ENCODE measurements around the gene KCNH1. TPM values are rescaled to one million over a fixed set of nuclear protein-coding genes. Genes with fewer than 3 reads are reported as not detected.

The KCNH1 gene
- polyA plus RNA-seq, 2 donors = 0.06 to 0.08 TPM

DNA sequence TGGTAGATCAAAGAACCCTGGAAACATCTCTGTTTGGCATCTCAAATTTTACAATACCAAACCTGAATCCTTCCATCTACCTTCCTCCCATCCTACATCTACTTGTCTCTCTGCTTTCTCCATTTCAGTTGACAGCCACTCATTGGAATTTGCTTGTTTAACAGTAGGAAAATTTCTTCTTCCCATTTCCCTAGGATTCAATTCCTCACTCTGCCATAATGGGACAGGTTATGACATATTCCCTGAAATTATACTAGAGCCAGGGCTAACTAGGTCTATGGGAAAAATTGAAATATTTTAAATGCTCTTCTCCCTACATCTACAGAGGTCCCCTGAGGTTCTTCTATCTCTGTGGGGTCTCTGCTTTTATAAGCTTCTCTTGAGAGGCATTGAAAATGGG, 257.7 kb downstream of the KCNH1 start:
- no peak overlapping the region for H3K4me3 ChIP-seq (ENCODE audit: low read depth in 1 of 2, low read length in 2 of 2)
- no peaks in the 10 kb centered on the region for H3K27me3 ChIP-seq (ENCODE audit: control insufficient read depth in 1 of 2, insufficient read depth in 2 of 2, low read length in 2 of 2)
- no peak overlapping the region for H3K27ac ChIP-seq (ENCODE audit: low read depth in 2 of 2, low read length in 1 of 2)
- no peaks in the 10 kb centered on the region for H3K36me3 ChIP-seq (ENCODE audit: control insufficient read depth in 2 of 2, insufficient read depth in 2 of 2, low read length in 1 of 2)
- H3K4me1 ChIP-seq (ENCODE audit: control insufficient read depth in 2 of 2, insufficient read depth in 2 of 2, low read length in 1 of 2) = no peaks in the 10 kb centered on the region
- H3K9me3 ChIP-seq (ENCODE audit: control insufficient read depth in 2 of 2, insufficient read depth in 1 of 2, low read depth in 1 of 2, low read length in 1 of 2) = no peaks in the 10 kb centered on the region

DNA sequence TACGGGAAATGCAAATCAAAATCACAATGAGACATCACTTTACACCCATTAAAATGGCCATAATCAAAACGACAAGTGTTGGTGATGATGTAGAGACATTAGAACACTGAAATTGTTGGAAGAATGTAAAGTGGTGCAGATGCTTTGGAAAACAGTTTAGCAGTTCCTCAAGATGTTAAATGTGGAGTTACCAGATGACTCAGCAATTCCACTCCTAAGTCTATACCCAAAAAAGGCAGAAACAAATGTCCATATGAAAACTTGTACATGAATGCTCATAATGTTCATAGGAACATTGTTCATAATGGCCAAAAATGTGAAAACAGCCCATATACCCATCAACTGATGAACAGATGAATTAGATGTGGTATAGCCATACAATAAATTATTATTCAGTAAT, 267.4 kb downstream of the KCNH1 start:
- H3K36me3 ChIP-seq (ENCODE audit: control insufficient read depth in 2 of 2, insufficient read depth in 2 of 2, low read length in 1 of 2) = no peaks in the 10 kb centered on the region
- WGBS, 2 donors = 77 to 84% methylated on average over 2 of the region's 2 CpGs
- peaks cover 0 to 6% of the 10 kb centered on the region in 2 donors for H3K9me3 ChIP-seq (ENCODE audit: control insufficient read depth in 2 of 2, insufficient read depth in 1 of 2, low read depth in 1 of 2, low read length in 1 of 2)
- no peak overlapping the region for H3K27ac ChIP-seq (ENCODE audit: low read depth in 2 of 2, low read length in 1 of 2)
- H3K4me3 ChIP-seq (ENCODE audit: low read depth in 1 of 2, low read length in 2 of 2) = no peak overlapping the region
- H3K27me3 ChIP-seq (ENCODE audit: control insufficient read depth in 1 of 2, insufficient read depth in 2 of 2, low read length in 2 of 2) = no peaks in the 10 kb centered on the region
- no peaks in the 10 kb centered on the region for H3K4me1 ChIP-seq (ENCODE audit: control insufficient read depth in 2 of 2, insufficient read depth in 2 of 2, low read length in 1 of 2)

DNA sequence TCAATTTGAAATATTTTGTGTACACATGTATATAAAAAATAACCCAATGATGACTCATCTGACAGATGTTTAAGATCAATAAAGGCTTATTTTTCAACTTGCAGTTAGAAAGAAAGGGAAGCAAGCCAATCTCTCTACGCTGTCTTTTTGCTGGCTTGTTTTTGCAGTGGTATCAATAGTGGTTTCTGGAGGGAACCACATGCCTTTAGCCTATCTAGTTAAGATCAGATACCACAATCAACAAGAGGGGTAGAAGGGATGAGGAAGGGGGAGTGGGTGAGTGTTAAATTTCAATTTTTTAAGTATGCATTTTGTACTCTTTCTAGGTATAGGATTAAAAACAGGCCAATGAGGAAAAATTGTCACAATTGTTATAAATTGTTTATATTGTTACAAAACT, 276.2 kb downstream of the KCNH1 start:
- Histone ChIP-seq H3K27me3 (ENCODE audit: control insufficient read depth in 1 of 2, insufficient read depth in 2 of 2, low read length in 2 of 2) (no peaks in the 10 kb centered on the region), H3K4me1 (ENCODE audit: control insufficient read depth in 2 of 2, insufficient read depth in 2 of 2, low read length in 1 of 2) (no peaks in the 10 kb centered on the region), H3K27ac (ENCODE audit: low read depth in 2 of 2, low read length in 1 of 2) (no peak overlapping the region), H3K36me3 (ENCODE audit: control insufficient read depth in 2 of 2, insufficient read depth in 2 of 2, low read length in 1 of 2) (no peaks in the 10 kb centered on the region), H3K4me3 (ENCODE audit: low read depth in 1 of 2, low read length in 2 of 2) (no peak overlapping the region), H3K9me3 (ENCODE audit: control insufficient read depth in 2 of 2, insufficient read depth in 1 of 2, low read depth in 1 of 2, low read length in 1 of 2) (peaks cover 0 to 3% of the 10 kb centered on the region in 2 donors)
- WGBS, 2 donors = 19 to 21% methylated on average over 1 of the region's 1 CpG

DNA sequence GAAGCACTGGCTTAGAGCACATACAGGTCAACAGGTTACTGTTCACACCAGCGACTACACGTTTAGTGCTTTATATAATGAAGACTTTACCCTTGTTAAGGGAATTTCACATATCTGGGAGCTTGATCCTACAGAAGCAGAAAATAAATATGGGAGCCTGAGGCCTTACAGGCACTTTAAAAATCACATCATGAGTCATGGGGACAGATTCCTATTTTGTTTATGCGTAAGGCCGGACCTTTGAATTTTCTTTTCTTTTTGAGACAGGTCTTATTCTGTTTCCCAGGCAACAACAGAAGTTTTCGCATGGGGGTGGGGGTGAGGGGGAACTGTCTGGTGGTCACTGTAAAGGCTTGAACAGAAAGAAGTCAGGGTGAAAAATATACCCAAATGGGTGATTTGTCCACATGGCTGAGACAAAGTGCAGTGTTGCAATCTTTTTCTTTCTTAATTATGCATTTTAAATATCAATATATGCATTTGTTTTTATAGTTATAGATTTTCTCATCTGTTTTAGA, 276.7 kb downstream of the KCNH1 start:
- WGBS, 2 donors = 78% methylated on average over 5 of the region's 5 CpGs
- no peaks in the 10 kb centered on the region for H3K27me3 ChIP-seq (ENCODE audit: control insufficient read depth in 1 of 2, insufficient read depth in 2 of 2, low read length in 2 of 2)
- no peak overlapping the region for H3K27ac ChIP-seq (ENCODE audit: low read depth in 2 of 2, low read length in 1 of 2)
- H3K4me1 ChIP-seq (ENCODE audit: control insufficient read depth in 2 of 2, insufficient read depth in 2 of 2, low read length in 1 of 2) = no peaks in the 10 kb centered on the region
- peaks cover 0 to 2% of the 10 kb centered on the region in 2 donors for H3K9me3 ChIP-seq (ENCODE audit: control insufficient read depth in 2 of 2, insufficient read depth in 1 of 2, low read depth in 1 of 2, low read length in 1 of 2)
- H3K36me3 ChIP-seq (ENCODE audit: control insufficient read depth in 2 of 2, insufficient read depth in 2 of 2, low read length in 1 of 2) = no peaks in the 10 kb centered on the region
- no peak overlapping the region for H3K4me3 ChIP-seq (ENCODE audit: low read depth in 1 of 2, low read length in 2 of 2)

DNA sequence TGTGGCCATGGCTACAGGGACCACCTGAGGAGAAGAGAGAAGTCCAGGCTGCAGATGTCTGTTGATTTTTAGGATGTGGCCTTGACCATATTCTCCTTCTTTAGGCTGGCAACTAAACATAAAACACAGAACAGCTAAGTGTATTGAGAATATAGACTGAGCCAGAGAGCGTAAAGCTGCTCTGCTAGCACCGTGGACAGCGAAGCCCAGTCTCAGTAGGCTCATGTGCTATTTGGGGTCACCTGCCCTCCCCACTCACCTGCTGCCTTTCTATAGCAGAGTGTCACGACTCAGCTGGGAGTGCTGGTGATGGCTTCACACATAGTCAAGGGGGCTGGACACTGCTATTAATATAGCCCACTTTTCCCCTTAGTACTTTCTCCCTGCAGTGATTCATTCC, 278.5 kb downstream of the KCNH1 start:
- H3K9me3 ChIP-seq (ENCODE audit: control insufficient read depth in 2 of 2, insufficient read depth in 1 of 2, low read depth in 1 of 2, low read length in 1 of 2) = no peaks in the 10 kb centered on the region
- H3K4me3 ChIP-seq (ENCODE audit: low read depth in 1 of 2, low read length in 2 of 2) = no peak overlapping the region
- H3K4me1 ChIP-seq (ENCODE audit: control insufficient read depth in 2 of 2, insufficient read depth in 2 of 2, low read length in 1 of 2) = no peaks in the 10 kb centered on the region
- no peaks in the 10 kb centered on the region for H3K36me3 ChIP-seq (ENCODE audit: control insufficient read depth in 2 of 2, insufficient read depth in 2 of 2, low read length in 1 of 2)
- 44 to 47% methylated on average over 4 of the region's 4 CpGs for WGBS, 2 donors
- no peak overlapping the region for H3K27ac ChIP-seq (ENCODE audit: low read depth in 2 of 2, low read length in 1 of 2)
- no peaks in the 10 kb centered on the region for H3K27me3 ChIP-seq (ENCODE audit: control insufficient read depth in 1 of 2, insufficient read depth in 2 of 2, low read length in 2 of 2)

DNA sequence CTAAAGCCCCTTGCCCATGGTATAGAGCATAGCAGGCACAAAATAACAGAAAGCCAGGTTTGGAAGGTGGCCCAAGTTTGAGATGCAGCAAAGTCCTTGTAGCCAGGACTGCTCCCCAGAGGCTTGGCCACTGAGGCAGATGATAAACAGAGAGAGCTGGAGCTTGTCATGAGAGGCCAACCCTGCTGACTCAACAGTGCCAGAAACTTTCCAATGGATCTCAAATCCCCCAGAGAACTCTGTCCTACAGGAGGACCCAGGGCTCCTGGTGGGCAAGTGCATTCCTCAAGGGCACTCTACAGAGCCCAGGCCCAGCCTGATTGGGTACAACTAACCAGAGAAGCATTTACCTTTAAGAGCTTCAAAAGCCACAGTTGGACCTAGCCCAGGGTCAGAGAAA, 280.7 kb downstream of the KCNH1 start:
- Histone ChIP-seq H3K36me3 (ENCODE audit: control insufficient read depth in 2 of 2, insufficient read depth in 2 of 2, low read length in 1 of 2) (no peaks in the 10 kb centered on the region), H3K27me3 (ENCODE audit: control insufficient read depth in 1 of 2, insufficient read depth in 2 of 2, low read length in 2 of 2) (no peaks in the 10 kb centered on the region), H3K4me1 (ENCODE audit: control insufficient read depth in 2 of 2, insufficient read depth in 2 of 2, low read length in 1 of 2) (no peaks in the 10 kb centered on the region)

DNA sequence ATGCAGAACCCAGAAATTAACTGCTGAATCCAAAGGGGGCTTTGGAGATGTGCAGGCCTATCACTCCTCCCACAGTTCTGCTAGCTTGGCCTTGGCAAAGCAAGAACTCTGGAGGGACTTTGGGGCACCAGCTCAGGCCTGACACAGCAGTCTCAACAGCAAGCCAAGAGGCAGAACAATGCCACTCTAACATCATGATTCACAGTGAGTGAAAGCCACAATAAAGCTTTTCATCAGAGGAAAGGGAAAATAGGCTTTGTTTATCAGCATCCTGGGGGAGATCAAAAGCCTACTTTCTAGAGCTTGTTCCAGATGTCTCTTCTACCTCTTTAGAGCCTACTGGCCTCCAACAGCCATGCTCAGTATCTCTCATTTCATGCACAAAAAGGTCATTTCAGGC, 283.4 kb downstream of the KCNH1 start:
- no peak overlapping the region for H3K27ac ChIP-seq (ENCODE audit: low read depth in 2 of 2, low read length in 1 of 2)
- no peak overlapping the region for H3K4me3 ChIP-seq (ENCODE audit: low read depth in 1 of 2, low read length in 2 of 2)
- H3K4me1 ChIP-seq (ENCODE audit: control insufficient read depth in 2 of 2, insufficient read depth in 2 of 2, low read length in 1 of 2) = no peaks in the 10 kb centered on the region
- H3K36me3 ChIP-seq (ENCODE audit: control insufficient read depth in 2 of 2, insufficient read depth in 2 of 2, low read length in 1 of 2) = no peaks in the 10 kb centered on the region
- H3K27me3 ChIP-seq (ENCODE audit: control insufficient read depth in 1 of 2, insufficient read depth in 2 of 2, low read length in 2 of 2) = no peaks in the 10 kb centered on the region
- H3K9me3 ChIP-seq (ENCODE audit: control insufficient read depth in 2 of 2, insufficient read depth in 1 of 2, low read depth in 1 of 2, low read length in 1 of 2) = no peaks in the 10 kb centered on the region

More for the DNA sequence above, 280.7 kb downstream of the KCNH1 start:
- H3K27ac ChIP-seq (ENCODE audit: low read depth in 2 of 2, low read length in 1 of 2) = no peak overlapping the region
- H3K4me3 ChIP-seq (ENCODE audit: low read depth in 1 of 2, low read length in 2 of 2) = no peak overlapping the region
- no peaks in the 10 kb centered on the region for H3K9me3 ChIP-seq (ENCODE audit: control insufficient read depth in 2 of 2, insufficient read depth in 1 of 2, low read depth in 1 of 2, low read length in 1 of 2)

DNA sequence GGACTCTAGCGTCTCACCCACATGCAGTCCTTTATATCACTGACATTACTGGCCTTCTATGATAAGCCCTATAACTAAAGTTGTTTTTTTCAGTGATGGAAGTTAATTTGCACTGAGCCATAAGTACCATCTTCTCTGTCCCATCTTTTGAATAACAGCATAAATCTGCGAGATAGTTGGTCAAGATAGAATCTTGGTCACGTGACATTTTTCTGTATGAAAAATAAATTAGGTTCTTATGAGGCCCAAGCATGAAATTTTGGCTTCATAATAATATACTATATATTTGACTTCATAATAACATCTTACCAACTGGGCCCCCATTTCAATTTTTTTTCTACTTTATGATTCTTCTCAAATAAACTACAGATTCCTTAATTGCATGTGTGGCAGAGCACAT, 285.5 kb downstream of the KCNH1 start:
- Histone ChIP-seq H3K4me1 (ENCODE audit: control insufficient read depth in 2 of 2, insufficient read depth in 2 of 2, low read length in 1 of 2) (no peaks in the 10 kb centered on the region), H3K27ac (ENCODE audit: low read depth in 2 of 2, low read length in 1 of 2) (no peak overlapping the region), H3K36me3 (ENCODE audit: control insufficient read depth in 2 of 2, insufficient read depth in 2 of 2, low read length in 1 of 2) (no peaks in the 10 kb centered on the region), H3K4me3 (ENCODE audit: low read depth in 1 of 2, low read length in 2 of 2) (no peak overlapping the region), H3K27me3 (ENCODE audit: control insufficient read depth in 1 of 2, insufficient read depth in 2 of 2, low read length in 2 of 2) (no peaks in the 10 kb centered on the region), H3K9me3 (ENCODE audit: control insufficient read depth in 2 of 2, insufficient read depth in 1 of 2, low read depth in 1 of 2, low read length in 1 of 2) (no peaks in the 10 kb centered on the region)
- WGBS, 2 donors = 88 to 95% methylated on average over 3 of the region's 3 CpGs

DNA sequence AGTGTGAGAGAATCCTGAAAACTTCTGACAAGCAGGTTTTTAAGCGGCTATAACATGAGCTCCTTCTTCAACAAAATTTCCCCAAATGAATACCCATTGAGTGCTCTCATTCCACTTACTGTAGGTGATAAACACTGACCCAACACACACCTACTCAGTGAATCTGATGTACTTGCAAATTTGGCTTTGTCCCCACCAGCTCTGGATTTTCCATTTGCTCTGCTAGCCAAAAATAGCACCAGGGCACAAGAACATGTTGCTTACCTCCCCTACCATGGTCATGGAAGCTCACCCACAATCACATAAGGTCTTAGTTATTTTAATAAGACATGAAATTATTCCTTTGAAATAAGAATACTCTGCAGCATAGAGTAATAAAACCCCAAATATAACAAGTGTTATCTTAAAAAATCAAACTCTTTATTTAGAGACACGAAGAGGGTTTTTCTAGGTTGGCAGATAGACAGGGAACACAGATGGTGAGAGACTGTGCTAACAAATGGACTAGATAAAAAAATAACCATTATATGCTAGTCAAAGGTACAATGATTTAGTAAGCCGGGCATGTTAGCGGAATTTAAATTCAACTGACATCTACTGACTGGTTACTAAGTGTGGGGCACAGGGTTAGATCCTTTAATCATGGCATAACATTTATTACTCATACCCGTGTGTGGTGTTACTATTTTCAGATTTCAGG, 291.9 kb downstream of the KCNH1 start:
- Histone ChIP-seq H3K4me3 (ENCODE audit: low read depth in 1 of 2, low read length in 2 of 2) (no peak overlapping the region), H3K27me3 (ENCODE audit: control insufficient read depth in 1 of 2, insufficient read depth in 2 of 2, low read length in 2 of 2) (no peaks in the 10 kb centered on the region), H3K4me1 (ENCODE audit: control insufficient read depth in 2 of 2, insufficient read depth in 2 of 2, low read length in 1 of 2) (no peaks in the 10 kb centered on the region), H3K36me3 (ENCODE audit: control insufficient read depth in 2 of 2, insufficient read depth in 2 of 2, low read length in 1 of 2) (no peaks in the 10 kb centered on the region), H3K9me3 (ENCODE audit: control insufficient read depth in 2 of 2, insufficient read depth in 1 of 2, low read depth in 1 of 2, low read length in 1 of 2) (no peaks in the 10 kb centered on the region), H3K27ac (ENCODE audit: low read depth in 2 of 2, low read length in 1 of 2) (no peak overlapping the region)
- WGBS, 2 donors = 79 to 83% methylated on average over 5 of the region's 5 CpGs
